NCI-H446 (cell line): ENCODE results near the gene APCDD1.
A peak's percentile ranks its signal among the peaks of the same experiment; 100 is the strongest.

Experiments used
- DNase-seq, 2 experiments: peaks; one replicate each; lab custom pipeline; 2025; lab: John Stamatoyannopoulos, UW

APCDD1 gene

DNA sequence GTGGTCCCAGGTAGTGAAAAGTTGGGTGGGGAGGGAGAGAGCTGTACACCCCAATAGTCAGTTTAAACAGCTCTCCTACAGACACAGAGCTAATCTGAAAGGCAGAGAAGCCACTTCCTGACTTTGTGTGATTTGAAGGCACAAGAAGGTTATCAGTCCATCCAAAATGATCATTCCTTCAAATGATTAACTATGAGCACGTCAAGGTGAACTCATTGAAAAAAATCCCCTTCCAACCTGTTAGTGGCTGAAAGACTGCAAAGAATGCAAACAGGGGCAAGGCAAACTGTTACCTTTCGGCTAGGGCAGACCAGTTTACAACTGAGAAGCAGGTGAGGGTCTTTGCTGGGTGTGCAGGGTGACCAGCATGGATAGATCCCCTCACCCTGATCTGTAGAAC is 22.8 kb upstream of the APCDD1 start:
- no peak for DNase-seq

DNA sequence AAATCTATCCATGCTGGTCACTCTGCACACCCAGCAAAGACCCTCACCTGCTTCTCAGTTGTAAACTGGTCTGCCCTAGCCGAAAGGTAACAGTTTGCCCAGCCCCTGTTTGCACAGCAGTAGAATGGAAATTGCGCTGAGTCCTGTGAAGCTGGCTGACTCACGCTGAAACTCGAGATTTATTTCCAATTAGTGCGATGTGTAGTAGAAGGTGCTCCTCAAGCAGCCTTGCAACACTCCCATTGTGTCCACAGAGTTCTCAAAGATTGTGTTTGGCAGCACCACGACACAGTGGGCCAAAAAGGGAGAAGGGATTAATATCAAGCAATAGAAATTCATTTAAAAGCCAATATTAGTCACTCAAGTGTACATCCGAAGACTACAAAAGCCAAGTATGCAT is 21.7 kb upstream of the APCDD1 start:
- peak; percentile 73 to 87 for DNase-seq

DNA sequence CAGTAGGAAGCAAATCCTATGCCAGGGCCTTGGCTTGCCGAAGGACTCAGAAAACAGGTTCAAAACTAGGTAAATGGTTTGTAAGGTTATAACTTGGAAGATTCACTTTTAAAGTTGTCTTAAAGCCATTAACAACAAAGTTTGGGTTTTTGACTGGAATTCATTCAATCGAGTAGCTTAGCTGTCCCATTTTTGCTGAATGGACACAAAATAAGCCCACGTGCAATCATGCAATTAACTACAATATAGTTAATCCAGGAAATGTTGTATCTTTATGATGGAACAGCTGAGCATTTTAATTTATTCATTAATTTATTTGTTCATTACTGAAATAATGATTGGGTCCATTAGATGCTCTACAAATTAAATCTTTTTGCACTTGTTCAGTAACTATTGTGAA is 18.3 kb upstream of the APCDD1 start:
- no peak for DNase-seq

DNA sequence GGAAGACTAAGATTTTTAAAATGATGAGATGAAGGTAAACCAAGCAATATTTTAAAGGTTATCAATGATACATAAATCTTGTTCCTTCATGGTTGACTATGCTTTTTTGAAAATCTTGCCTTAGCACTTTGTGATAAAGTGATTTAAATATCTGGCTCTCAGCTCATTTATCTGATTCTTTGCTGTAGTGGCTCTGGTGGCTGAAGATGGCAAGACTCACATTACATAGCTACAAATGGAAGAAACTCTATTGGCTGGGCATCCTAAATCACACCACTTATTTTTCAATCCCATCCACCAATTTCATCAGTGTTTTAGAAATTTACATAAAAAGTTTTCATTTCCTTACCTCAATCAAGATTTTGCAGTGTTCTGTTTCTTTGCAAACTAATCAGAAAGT is 16.6 kb upstream of the APCDD1 start:
- no peak for DNase-seq

DNA sequence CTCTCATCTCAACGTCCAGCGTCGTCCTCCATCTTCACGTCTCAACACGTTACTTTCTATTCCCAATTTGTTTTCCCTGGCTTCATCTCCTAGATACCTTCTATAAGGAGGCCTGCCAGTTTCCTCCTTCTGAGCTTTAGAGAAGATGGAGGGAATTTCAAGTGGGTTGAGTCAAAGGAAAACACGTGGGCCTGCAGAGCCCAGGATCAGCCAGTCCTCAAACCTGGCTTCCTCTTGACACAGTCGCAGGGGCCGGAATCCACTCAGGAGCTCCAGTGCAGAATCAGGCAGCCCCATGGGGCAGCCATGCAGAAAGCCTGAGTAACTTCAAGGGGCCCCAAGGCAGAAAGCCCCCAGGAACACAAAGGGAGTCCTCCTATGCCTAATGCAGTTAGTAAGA is 14.5 kb upstream of the APCDD1 start:
- no peak for DNase-seq

DNA sequence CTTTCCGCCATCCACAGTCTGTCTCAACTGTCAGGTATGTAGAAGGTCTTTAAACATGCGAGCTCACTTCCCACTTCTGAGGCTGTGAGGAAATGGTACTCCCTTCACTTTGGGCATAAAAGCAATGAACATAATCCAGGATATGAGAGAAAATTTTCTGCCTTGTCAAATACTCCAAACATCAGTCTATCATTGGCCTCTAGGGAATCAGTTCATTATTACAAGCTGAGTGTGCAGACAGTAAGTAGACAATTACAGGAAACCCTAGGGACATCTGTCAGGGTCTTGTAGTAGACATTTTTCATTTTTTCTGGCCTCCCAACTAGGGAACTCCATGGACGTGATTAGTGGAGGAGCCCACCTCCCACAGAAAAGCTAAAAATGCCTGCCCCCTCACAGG is 13.6 kb upstream of the APCDD1 start:
- DNase-seq: no peak

DNA sequence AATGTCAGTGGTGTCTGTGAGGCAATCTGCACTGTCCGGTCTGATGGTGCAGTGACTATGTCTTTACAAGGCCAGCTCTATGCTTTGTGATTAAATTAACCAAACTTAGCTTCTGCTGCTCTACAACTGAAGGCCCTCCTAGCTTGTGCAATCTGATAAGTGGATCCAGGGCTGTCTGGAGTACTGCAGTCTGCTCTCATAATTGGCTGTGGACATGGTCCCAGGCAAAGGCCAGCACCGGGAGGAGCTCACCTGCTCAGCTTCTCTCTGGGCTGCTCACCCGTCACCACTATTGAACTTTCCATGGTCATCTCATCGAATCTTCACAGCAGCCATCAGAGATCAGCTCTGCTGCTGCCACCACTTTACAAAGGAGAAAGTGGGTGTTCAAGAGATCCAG is 13.0 kb upstream of the APCDD1 start:
- no peak for DNase-seq

DNA sequence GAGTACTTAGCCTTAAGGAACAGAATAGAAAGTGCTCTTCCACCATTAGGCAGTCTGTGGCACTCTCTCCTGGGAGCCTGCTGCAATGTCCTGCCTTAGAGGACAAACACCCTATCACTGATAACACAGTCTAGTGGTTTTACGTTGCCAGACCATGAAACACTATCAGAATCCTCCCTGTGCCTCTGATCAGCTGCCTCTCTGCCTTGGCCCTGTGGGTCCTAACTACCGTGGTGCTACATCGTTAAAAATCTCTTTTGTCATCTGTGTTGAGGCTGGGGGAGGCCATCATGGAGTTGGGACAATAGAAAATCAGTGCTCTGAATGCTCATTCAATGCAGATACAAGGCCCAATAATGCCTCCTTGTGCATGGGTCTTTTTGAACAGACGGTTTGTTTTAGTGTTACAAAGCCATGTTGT is 11.9 kb upstream of the APCDD1 start:
- no peak for DNase-seq

DNA sequence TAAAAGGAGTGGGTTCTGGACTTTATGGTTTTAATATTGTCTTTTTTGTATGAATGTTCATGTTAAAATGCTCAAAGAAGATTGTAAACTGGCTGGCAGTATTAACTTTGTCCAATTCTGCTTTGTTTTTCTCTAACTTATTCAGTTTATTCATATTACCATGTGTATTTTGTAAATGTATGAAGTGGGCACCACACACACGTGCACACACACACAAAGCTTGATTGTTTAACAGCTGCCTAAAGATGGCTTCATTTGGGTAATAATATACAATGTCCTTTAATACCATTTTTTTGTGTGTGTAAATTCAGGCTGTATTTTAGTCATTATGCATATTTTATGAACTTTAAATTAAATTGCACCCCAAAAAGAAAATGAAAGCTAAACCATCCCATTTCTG is 11.4 kb upstream of the APCDD1 start:
- no peak for DNase-seq

DNA sequence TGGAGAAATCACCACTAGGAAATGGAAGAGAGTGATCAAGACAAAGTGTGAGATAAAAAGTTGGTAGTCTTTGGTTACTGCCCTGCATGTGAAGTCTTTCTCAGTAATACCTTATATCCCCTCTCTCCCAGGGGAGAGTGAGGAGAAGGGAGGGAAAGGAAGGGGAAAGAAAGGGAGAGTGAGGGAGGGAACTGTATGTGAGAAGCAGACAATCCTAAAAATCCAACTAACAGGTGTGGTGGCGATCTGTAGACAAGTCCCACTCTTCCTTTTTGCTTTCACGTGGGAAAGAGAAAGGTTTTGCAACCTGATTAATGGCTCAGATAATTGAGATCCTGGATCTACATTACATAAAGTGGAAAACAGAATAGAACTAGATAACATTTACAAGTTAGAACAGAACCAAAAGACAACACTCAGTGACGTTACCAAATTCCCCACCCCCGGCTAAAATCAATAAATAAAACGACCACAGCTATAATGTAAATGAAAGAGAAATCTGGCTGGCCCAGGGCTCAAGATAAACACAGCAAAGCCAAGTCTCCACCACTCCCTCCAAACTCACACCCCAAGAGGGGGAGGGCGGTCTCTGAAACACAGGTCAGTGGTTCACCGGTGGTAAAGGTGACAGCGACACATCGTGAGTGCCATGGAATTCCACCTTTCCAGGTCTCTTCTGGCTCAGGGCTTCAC is 10.0 kb upstream of the APCDD1 start:
- DNase-seq: no peak

DNA sequence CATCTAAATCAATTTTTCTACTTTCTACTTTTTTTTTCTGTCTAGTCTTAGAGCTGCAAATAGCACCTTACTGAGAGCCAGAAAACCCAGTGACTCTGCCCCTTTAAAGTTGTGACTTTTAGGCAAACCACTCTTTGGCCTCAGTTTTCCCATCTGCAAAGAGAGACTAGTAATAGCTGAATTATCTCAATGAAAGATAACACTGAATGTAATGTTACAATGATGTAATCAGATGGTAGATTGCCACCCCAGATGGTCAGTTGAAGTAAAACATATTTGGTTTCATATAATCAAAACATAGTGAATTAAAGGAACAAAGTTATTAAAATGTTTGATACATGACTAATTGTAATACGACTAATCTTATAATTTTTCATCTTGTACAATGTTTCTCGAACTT is 5.0 kb upstream of the APCDD1 start:
- DNase-seq: no peak

DNA sequence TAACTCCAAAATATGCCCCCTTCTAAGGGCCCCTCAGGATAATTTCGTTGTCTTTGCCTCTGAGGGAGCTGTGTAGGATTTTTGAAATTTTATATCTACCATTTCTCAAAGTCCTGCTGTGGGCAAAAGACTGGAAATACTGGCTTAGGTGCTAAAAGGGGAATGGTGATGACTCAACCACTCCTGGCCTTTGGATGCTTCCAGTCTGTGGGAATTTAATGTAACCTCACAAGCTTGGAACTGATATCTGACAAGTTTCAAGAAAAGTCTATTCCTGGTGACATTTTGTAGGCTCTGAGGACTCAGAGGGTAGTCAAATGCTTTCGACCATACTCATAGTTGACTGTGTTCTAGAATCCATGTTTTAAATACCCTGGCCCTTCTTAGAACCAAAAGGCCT is 3.4 kb upstream of the APCDD1 start:
- no peak for DNase-seq

DNA sequence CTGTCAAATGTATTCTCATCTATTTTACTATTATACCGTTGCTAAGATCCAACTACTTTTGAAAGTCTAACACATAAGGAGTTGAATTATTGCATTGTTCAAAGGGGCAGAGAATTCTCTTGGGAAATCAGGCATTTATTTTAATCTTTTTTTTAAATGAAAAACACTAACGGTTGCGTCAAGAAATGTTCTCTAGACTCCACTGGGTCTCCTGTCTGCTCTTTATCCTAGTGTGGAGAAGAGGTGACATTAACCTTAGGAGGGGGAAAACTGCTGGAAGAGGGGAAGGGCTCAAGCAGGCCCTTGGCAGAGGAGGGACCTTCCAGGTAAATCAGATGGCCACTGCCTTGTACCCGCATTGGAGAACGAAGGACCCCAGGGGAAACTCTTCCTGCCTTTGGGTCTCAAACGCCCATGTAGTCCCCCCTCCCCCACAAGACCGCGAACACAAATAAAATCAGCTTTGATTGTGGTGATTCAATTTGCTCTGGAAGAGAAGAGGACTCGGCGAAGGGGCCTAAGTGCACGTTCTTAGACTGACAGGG is 1.1 kb upstream of the APCDD1 start:
- DNase-seq: no peak

DNA sequence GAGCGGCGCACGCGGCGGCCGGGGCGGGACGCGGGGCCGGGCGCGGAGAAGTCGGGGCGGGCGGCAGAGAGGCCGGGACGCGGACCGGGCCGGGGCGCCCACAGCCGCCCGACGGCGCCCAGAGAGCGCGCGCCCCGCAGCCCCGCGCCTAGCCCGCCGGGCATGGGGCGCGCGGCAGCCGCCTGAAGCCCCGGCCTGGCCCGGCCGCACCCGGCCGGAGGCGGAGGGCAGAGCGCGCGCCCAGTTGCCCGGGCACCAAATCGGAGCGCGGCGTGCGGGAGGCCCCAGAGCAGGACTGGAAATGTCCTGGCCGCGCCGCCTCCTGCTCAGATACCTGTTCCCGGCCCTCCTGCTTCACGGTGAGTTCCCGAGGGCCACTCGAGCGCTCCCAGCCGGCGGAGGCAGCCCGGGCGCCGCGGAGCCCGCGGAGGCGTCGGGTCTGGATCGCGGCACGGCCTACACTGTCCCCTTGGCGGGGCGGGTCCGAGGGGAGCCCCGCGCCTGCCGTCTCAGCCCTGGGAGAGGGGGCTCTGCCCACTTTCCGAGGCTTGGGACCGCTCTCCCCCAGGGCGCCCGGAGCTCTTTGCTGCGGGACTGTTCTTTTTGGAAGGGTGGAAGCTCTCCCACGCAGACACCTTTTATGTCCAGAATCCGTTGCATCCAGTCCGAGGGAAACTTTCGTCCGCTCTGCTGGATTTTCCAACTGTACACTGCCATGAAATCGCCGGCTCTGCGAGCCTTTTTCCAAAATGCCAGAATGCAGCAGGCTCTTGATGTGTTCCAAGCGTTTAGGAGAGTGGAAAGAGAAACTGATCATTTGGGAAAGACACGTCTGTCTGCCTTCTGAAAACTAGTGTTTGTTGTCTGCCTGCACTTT is 484 bp downstream of the APCDD1 start:
- no peak for DNase-seq

DNA sequence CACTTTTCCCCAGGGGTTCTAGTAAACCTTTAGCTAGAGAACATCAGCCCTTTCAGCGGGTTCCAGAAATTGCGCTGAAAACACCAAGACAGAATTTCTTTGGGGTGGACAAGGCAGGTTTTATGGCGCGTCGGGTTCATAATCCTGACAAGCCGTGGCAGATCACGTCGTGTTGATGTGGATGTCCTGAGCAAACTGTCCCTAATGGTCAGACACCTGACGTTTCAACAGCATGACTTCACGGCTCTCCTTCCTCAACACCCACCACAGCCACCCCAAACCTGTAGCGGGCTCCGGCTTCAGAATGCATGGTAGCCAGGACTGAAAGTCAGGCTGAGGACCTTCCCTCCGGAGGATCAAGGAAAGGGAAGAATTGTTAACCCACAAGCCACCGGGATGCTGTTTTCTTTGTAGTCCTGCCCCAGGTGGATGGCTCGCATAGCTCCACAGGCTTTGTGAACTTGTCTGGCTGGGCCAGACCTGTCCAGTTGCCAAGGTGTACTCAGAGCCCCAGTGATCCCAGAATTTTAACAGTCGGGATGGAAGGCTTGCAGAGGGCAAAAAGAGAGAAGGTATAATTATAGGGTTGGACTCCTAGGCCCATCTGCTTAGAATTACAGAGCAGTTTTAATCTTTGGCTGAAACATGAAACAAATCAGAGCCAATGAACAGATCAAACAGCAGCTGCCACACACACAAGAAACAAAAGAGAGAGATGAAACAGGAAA is 1.5 kb downstream of the APCDD1 start:
- peak in 1 of 2 experiments; percentile 51 for DNase-seq

DNA sequence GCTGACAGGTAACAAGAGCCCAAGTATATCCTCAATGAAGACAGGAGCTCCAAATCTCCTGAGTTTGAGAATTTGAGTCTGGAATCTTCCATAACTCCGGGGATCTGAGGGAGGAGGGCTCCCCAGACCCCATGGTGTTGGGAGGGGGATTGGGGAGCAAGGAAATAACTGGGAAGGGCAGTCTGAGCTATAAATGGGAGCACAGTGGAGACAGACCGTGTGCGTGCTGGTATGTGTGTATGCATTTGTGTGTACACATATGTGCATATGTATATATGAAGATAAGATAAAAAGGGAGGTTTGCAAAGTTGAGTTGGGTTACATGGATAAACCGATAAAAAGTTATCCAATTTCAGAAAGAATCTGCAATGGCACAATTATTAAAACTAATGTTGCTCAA is 2.3 kb downstream of the APCDD1 start:
- DNase-seq: no peak

DNA sequence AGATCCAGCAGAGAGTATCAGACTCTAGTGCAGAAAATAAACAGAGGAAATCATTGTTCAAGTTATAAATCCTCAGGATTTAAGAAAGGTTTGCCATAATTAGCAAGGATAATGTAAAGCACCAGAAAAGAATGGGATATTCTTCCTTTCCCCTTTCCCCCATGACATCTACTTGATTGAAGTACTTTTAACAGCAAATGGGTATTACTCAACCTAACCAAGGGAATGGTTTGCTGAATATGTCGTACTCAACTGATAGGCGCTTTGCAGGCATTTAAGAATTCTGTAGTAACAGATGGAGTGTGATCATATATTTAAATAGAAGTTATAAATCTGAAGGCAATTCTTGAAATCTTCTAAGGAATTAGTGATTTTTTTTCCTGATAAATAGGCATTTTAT is 2.7 kb downstream of the APCDD1 start:
- DNase-seq: no peak

DNA sequence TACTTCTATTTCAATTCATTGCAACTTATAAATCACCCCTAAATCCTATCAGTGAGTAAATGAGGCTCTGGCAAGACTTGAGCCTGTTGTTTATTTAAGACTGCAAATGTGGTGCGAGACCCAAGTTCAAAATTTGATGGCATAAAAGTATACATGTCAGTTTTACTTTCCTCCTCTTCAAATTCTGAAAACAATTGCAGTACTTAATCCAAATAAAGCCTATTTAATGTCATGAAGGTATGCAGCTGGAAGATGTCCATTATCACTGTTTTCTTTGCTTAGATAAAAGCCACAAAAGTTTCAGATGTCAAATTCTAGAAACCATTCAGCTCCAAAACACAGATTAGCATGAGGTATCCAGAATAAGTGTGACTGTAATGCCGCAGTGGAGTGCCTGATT is 3.3 kb downstream of the APCDD1 start:
- DNase-seq: no peak

DNA sequence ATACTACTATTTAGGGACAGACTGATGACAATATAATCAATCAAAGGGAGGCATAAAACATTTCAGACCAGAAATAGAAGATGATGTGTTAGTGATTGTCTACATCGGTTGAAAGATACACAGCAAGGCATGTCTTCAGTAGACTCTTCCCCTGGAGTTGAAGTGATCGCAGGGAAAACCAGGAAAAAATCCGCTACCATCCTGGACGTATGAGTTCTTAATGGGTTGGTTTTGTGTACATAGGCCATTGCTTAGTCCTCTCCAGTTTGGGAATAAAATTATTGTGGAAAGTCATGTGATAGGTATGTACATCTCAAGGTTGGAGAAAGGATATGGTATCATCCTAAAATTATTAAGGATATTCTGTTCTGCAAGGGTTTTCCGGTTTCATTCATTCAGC is 4.3 kb downstream of the APCDD1 start:
- DNase-seq: no peak

DNA sequence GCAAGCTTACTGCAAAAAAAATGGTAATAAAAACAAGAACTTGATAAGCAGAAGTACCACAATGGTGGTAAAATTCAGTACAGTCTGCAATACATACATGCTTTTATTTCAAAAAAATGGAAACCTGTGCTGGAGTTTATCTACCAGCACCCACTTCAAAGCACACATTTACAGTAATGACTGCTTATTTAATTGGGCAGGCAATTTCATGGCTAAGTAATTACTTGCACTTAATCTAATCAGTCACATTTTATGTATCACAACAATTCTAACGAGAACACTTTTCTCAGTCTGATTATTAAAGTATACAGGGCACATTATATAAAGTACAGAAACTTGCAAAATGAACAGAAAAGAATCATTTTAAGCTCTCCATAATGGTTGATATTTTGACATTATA is 5.2 kb downstream of the APCDD1 start:
- no peak for DNase-seq

DNA sequence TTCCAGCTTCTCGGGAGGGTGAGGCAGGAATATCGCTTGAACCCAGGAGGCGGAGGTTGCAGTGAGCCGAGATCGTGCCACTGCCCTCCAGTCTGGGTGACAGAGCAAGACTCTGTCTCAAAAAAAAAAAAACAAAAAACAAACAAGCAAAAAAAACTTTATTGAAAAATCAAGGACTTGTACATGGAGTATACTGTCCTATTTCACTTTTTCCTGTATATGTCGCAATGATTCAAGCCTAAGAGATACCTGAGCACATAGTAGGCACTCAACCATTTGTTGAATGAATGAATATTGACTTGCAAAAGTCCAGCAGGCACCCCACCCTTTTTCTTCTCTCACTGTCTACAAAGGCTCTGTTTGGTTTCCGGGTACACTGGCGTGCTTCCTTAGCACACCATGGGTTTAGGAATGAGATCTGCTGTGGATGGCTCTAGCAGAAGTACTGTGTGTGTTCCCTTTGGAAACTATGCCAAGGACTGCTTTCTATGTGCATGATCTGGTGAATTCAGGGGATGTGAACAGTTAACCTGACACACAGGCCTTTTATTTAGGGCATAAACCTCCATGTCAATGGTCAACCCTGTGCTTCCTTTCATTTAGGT is 6.1 kb downstream of the APCDD1 start:
- no peak for DNase-seq

DNA sequence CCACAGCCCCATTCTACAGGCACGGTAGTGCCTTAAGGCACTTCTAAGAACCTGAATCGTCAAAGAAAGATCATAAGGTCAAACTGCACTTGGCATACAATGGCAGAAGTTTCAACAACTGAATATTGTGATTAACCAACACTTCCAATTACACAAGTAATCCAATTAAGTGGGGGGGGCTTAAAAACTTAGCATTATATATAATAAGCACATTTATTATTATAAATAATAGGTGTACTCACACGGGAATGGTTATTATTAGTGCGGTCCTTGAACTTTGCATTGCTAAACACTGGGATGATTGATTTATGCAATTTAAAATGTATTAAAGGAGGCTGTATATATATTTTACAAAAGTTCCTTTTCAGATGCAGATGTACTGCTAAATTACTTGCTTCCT is 7.6 kb downstream of the APCDD1 start:
- DNase-seq: no peak
